WTC11 (cell line): ENCODE measurements around the gene C5AR1. TPM values are rescaled to one million over a fixed set of nuclear protein-coding genes. Genes with fewer than 3 reads are reported as not detected.

Experiments used
- ATAC-seq: fragments of 200-7000 bp; cut with Tn5 transposase; 2 replicates; pipeline ENCODE4 v1.10.0; 2021; ENCODE audit warnings: mild to moderate bottlenecking, moderate library complexity
- CTCF ChIA-PET: fragments of 300-600 bp; sonication (Branson Sonifier 250); formaldehyde crosslinking; loops from one replicate; lab custom pipeline; 2021; ENCODE audit warnings: antibody characterized with exemption; lab: Charles Lee
- POLR2A ChIA-PET: fragments of 350-600 bp; sonication (Branson Sonifier 250); formaldehyde crosslinking; loops from one replicate; lab custom pipeline; 2021; ENCODE audit warnings: antibody characterized with exemption; lab: Charles Lee
- DNase-seq: peaks from one replicate; pipeline ENCODE4 v3.0.0; 2021; ENCODE audit warnings: low spot score
- H3K27ac Mint-ChIP-seq: 2 replicates; pipeline ENCODE4 v1.8.0; 2021; ENCODE audit warnings: mixed read lengths
- H3K27me3 Mint-ChIP-seq: 2 replicates; pipeline ENCODE4 v1.8.0; 2021; ENCODE audit warnings: low read depth, mild to moderate bottlenecking, moderate library complexity, mixed read lengths
- H3K36me3 Mint-ChIP-seq: 2 replicates; pipeline ENCODE4 v1.8.0; 2021; ENCODE audit warnings: mixed read lengths
- H3K4me1 Mint-ChIP-seq: 2 replicates; pipeline ENCODE4 v1.8.0; 2022; ENCODE audit warnings: mixed read lengths
- H3K4me3 Mint-ChIP-seq: 2 replicates; pipeline ENCODE4 v1.8.0; 2021; ENCODE audit warnings: mild to moderate bottlenecking, moderate library complexity, mixed read lengths
- H3K9me3 Mint-ChIP-seq: 2 replicates; pipeline ENCODE4 v1.8.0; 2021; ENCODE audit warnings: mixed read lengths
- ARID4B ChIP-seq: sonication (generic); formaldehyde crosslinking; IDR thresholded peaks from 2 replicates; pipeline ENCODE4 v1.8.0; 2023; ENCODE audit warnings: missing genetic modification reagents, mild to moderate bottlenecking, borderline replicate concordance
- CDX4 ChIP-seq: fragments of 250-450 bp; sonication (Bioruptor Pico); IDR thresholded peaks from 2 replicates; pipeline ENCODE4 v1.9.0; 2021; ENCODE audit warnings: moderate library complexity, mild to moderate bottlenecking, inconsistent platforms, borderline replicate concordance
- CREM ChIP-seq: sonication (generic); formaldehyde crosslinking; IDR thresholded peaks from 2 replicates; pipeline ENCODE4 v1.8.1; 2022; ENCODE audit warnings: mild to moderate bottlenecking, missing genetic modification reagents, moderate library complexity
- E2F4 ChIP-seq: sonication (generic); formaldehyde crosslinking; IDR thresholded peaks from 2 replicates; pipeline ENCODE4 v1.8.1; 2022; ENCODE audit warnings: low read depth, mild to moderate bottlenecking, moderate library complexity, missing genetic modification reagents, borderline replicate concordance
- GTF2I ChIP-seq: fragments of 250-450 bp; sonication (Bioruptor Pico); conservative IDR thresholded peaks from 2 replicates; pipeline ENCODE4 v1.4.0; 2021; ENCODE audit warnings: mild to moderate bottlenecking
- IRF2 ChIP-seq: sonication (generic); formaldehyde crosslinking; IDR thresholded peaks from 2 replicates; pipeline ENCODE4 v1.8.0; 2022; ENCODE audit warnings: low read depth, missing genetic modification reagents, borderline replicate concordance
- JUN ChIP-seq: sonication (generic); formaldehyde crosslinking; IDR thresholded peaks from 2 replicates; pipeline ENCODE4 v1.8.0; 2023; ENCODE audit warnings: mild to moderate bottlenecking, missing genetic modification reagents
- NFATC4 ChIP-seq: fragments of 250-450 bp; sonication (Bioruptor Pico); IDR thresholded peaks from 2 replicates; pipeline ENCODE4 v1.9.0; 2021; ENCODE audit warnings: mild to moderate bottlenecking
- NFYB ChIP-seq: sonication (generic); formaldehyde crosslinking; conservative IDR thresholded peaks from 2 replicates; pipeline ENCODE4 v1.8.0; 2022; ENCODE audit warnings: low read depth, missing genetic modification reagents
- RORB ChIP-seq: fragments of 250-450 bp; sonication (Bioruptor Pico); IDR thresholded peaks from 2 replicates; pipeline ENCODE4 v1.9.0; 2021; ENCODE audit warnings: mild to moderate bottlenecking
- STAT6 ChIP-seq: sonication (generic); formaldehyde crosslinking; conservative IDR thresholded peaks from 2 replicates; pipeline ENCODE4 v1.8.1; 2023; ENCODE audit warnings: mild to moderate bottlenecking, low read depth, missing genetic modification reagents, moderate library complexity
- TCF7 ChIP-seq: sonication (generic); formaldehyde crosslinking; IDR thresholded peaks from 2 replicates; pipeline ENCODE4 v1.8.0; 2022; ENCODE audit warnings: mild to moderate bottlenecking, low read depth, missing genetic modification reagents, moderate library complexity
- USF1 ChIP-seq: sonication (generic); formaldehyde crosslinking; IDR thresholded peaks from 2 replicates; pipeline ENCODE4 v1.8.0; 2022; ENCODE audit warnings: mild to moderate bottlenecking, missing genetic modification reagents
- USF2 ChIP-seq: sonication (generic); formaldehyde crosslinking; IDR thresholded peaks from 2 replicates; pipeline ENCODE4 v1.8.1; 2023; ENCODE audit warnings: mild to moderate bottlenecking, missing genetic modification reagents, moderate library complexity
- ZSCAN18 ChIP-seq: fragments of 250-450 bp; sonication (Bioruptor Pico); IDR thresholded peaks from 2 replicates; pipeline ENCODE4 v2.1.2; 2022; ENCODE audit warnings: mild to moderate bottlenecking, moderate library complexity
- total RNA-seq: library from RNA; stranded (reverse); gene quantifications from 3 replicates; pipeline ENCODE4 v1.2.3, GENCODE V29; 2021

C5AR1 gene
- total RNA-seq, 1 experiment from 2014 or later: 0.28 TPM

GRCh38 chr19:47351548-47351947 lies 41.9 kb downstream of the C5AR1 start:
- Mint-ChIP-seq H3K9me3 (0 out of 2 replicates have a peak, but pooled peaks cover 3% of the 10 kb centered on the region), H3K36me3 (peaks cover 57% of the 10 kb centered on the region), H3K27ac (peak overlapping the region; percentile 57; the same call in 1 of the 2 replicates), H3K4me1 (peaks cover 29% of the 10 kb centered on the region), H3K27me3 (peaks cover 14% of the 10 kb centered on the region), H3K4me3 (peak overlapping the region; percentile 48)
- TF ChIP-seq IRF2 (CRISPR knock-in tag) (no peak), NFYB (peak; percentile 60), ARID4B (CRISPR knock-in tag) (no peak), USF2 (CRISPR knock-in tag) (peak; percentile 80), E2F4 (CRISPR knock-in tag) (no peak), JUN (CRISPR knock-in tag) (no peak), STAT6 (no peak), RORB (no peak)
- ChIA-PET CTCF (interaction anchor here (0.7 to 2.1 kb wide), 7 partner anchors 40 to 1535 kb away, joined by 3 to 9 read pairs (median 3); no protein-coding TSS in a partner anchor), POLR2A (interaction anchor here (0.6 kb wide), 1 partner anchor 17 kb away, joined by 3 read pairs; no protein-coding TSS in a partner anchor)
- DNase-seq (no peak), ATAC-seq (peak; percentile 45)

GRCh38 chr19:47352095-47352494 lies 42.4 kb downstream of the C5AR1 start:
- CTCF ChIA-PET: interaction anchor here (0.9 to 2.1 kb wide), 4 partner anchors 39 to 1536 kb away, joined by 3 to 9 read pairs (median 6); no protein-coding TSS in a partner anchor
- TF ChIP-seq CDX4 (CRISPR knock-in tag): no peak
- peak; percentile 44; the same call in 1 of the 2 replicates for TF ChIP-seq USF1 (CRISPR knock-in tag)
- peak; percentile 77 for TF ChIP-seq USF2 (CRISPR knock-in tag)
- no peak for TF ChIP-seq ZSCAN18
- TF ChIP-seq CREM (CRISPR knock-in tag): no peak
- no peak for TF ChIP-seq NFATC4
- no peak for TF ChIP-seq GTF2I
- TF ChIP-seq TCF7 (CRISPR knock-in tag): no peak
- peaks cover 62% of the 10 kb centered on the region for H3K36me3 Mint-ChIP-seq
- peak overlapping the region; percentile 53 for H3K27ac Mint-ChIP-seq
- peaks cover 29% of the 10 kb centered on the region for H3K4me1 Mint-ChIP-seq
- peaks cover 14% of the 10 kb centered on the region for H3K27me3 Mint-ChIP-seq
- ATAC-seq (no peak), DNase-seq (no peak)
- H3K4me3 Mint-ChIP-seq: no peak overlapping the region
- POLR2A ChIA-PET: no interaction called here
- H3K9me3 Mint-ChIP-seq: 0 out of 2 replicates have a peak, but pooled peaks cover 3% of the 10 kb centered on the region
